H1 (cell line): ENCODE measurements around the gene CELSR1. TPM values are rescaled to one million over a fixed set of nuclear protein-coding genes. Genes with fewer than 3 reads are reported as not detected.

Experiments used
- CTCF ChIA-PET: fragments of 300-600 bp; sonication (Branson Sonifier 250); formaldehyde crosslinking; loops from one replicate; lab custom pipeline; 2021; ENCODE audit not compliant: partially characterized antibody; lab: Charles Lee
- POLR2A ChIA-PET: fragments of 300-600 bp; sonication (Branson Sonifier 250); formaldehyde crosslinking; loops from one replicate; lab custom pipeline; 2021; ENCODE audit warnings: inconsistent platforms; ENCODE audit not compliant: partially characterized antibody; lab: Charles Lee
- DNase-seq, 2 experiments: peaks; one replicate each; pipeline versions ENCODE4 v3.0.0 to v3.0.0-alpha.2; 2010 to 2022; ENCODE audit warnings: low spot score in 2 of 2, low read depth in 1 of 2, mixed read lengths in 1 of 2
- FAIRE-seq: peaks from 2 replicates; lab custom pipeline; 2011; peaks lifted over from hg19 to GRCh38; lab: Jason Lieb, UNC
- H2AFZ ChIP-seq: 2 replicates; pipeline ENCODE4 v1.8.1; 2012; ENCODE audit warnings: low read length, inconsistent platforms
- H2AK5ac ChIP-seq: 2 replicates; pipeline ENCODE4 v1.6.1; 2013; ENCODE audit warnings: low read depth, low read length
- H2BK120ac ChIP-seq: replicated peaks from 2 replicates; pipeline ENCODE3; 2013; ENCODE audit warnings: low read depth, low read length, inconsistent platforms
- H2BK12ac ChIP-seq: 2 replicates; pipeline ENCODE4 v1.6.1; 2013; ENCODE audit warnings: low read depth, low read length
- H2BK15ac ChIP-seq: 2 replicates; pipeline ENCODE4 v1.6.1; 2013; ENCODE audit warnings: low read length
- H2BK20ac ChIP-seq: 2 replicates; pipeline ENCODE4 v1.6.1; 2013; ENCODE audit warnings: low read length
- H2BK5ac ChIP-seq: 2 replicates; pipeline ENCODE4 v1.6.1; 2013; ENCODE audit warnings: low read depth, low read length
- H3K14ac ChIP-seq: 2 replicates; pipeline ENCODE4 v1.6.1; 2013; ENCODE audit warnings: inconsistent platforms; ENCODE audit not compliant: insufficient read length
- H3K18ac ChIP-seq: 2 replicates; pipeline ENCODE4 v1.6.1; 2013; ENCODE audit warnings: low read length; ENCODE audit errors: extremely low read depth
- H3K23ac ChIP-seq: 2 replicates; pipeline ENCODE4 v1.6.1; 2013; ENCODE audit warnings: inconsistent platforms; ENCODE audit not compliant: insufficient read length
- H3K23me2 ChIP-seq: 2 replicates; pipeline ENCODE4 v1.6.1; 2013; ENCODE audit warnings: low read depth, low read length
- H3K27ac ChIP-seq: 2 replicates; pipeline ENCODE4 v1.6.1; 2011; ENCODE audit warnings: low read depth, low read length, inconsistent platforms
- H3K27me3 ChIP-seq, 4 experiments: replicated peaks in 1 of 4; 1 replicate in 1 of 4; 2 replicates in 3 of 4; pipeline versions ENCODE4 v1.6.1 to v1.8.1; 2011 to 2013; ENCODE audit warnings: low read length in 3 of 4, mild to moderate bottlenecking in 3 of 4, inconsistent platforms in 2 of 4, mixed read lengths in 2 of 4, moderate library complexity in 1 of 4; ENCODE audit not compliant: control insufficient read depth in 3 of 4, insufficient read depth in 3 of 4; ENCODE audit errors: extremely low read depth in 1 of 4
- H3K36me3 ChIP-seq, 4 experiments: 2 replicates each; pipeline versions ENCODE4 v1.6.1 to v1.8.1; 2011 to 2013; ENCODE audit warnings: mild to moderate bottlenecking in 4 of 4, low read length in 3 of 4, moderate library complexity in 2 of 4, control low read depth in 1 of 4, inconsistent platforms in 1 of 4; ENCODE audit not compliant: insufficient read depth in 4 of 4, control insufficient read depth in 2 of 4
- H3K4ac ChIP-seq: replicated peaks from 2 replicates; pipeline ENCODE3; 2013; ENCODE audit warnings: low read length, low read depth, mixed read lengths, inconsistent platforms; ENCODE audit not compliant: insufficient read length
- H3K4me1 ChIP-seq, 4 experiments: replicated peaks in 1 of 4; 1 replicate in 1 of 4; 2 replicates in 3 of 4; pipeline versions ENCODE4 v1.6.1 to v1.8.1; 2011 to 2013; ENCODE audit warnings: low read length in 3 of 4, inconsistent platforms in 2 of 4, mixed read lengths in 1 of 4; ENCODE audit not compliant: insufficient read depth in 4 of 4, control insufficient read depth in 3 of 4
- H3K4me2 ChIP-seq, 2 experiments: 2 replicates each; pipeline versions ENCODE4 v1.6.1 to v1.8.1; 2011 to 2013; ENCODE audit warnings: low read depth in 2 of 2, low read length in 2 of 2, control low read depth in 1 of 2, inconsistent platforms in 1 of 2, mild to moderate bottlenecking in 1 of 2; ENCODE audit not compliant: insufficient read depth in 1 of 2
- H3K4me3 ChIP-seq, 4 experiments: fragments of 200-600, 300-600 bp in 1 of 4; sonication (generic), shearing (Covaris generic), sonication (Bioruptor Twin) in 1 of 4; 2 replicates each; pipeline versions ENCODE4 v1.5.1 to v1.8.1; 2011 to 2016; ENCODE audit warnings: low read length in 4 of 4, low read depth in 3 of 4, control low read depth in 2 of 4, inconsistent platforms in 2 of 4, mild to moderate bottlenecking in 2 of 4, mixed read lengths in 1 of 4, moderate library complexity in 1 of 4; ENCODE audit not compliant: insufficient read depth in 2 of 4; ENCODE audit errors: extremely low read depth in 1 of 4
- H3K56ac ChIP-seq: replicated peaks from 2 replicates; pipeline ENCODE3; 2013; ENCODE audit warnings: low read depth, mild to moderate bottlenecking, mixed read lengths, low read length, inconsistent platforms; ENCODE audit not compliant: insufficient read length
- H3K79me1 ChIP-seq: 2 replicates; pipeline ENCODE4 v1.6.1; 2013; ENCODE audit warnings: low read depth, low read length, control low read depth
- H3K79me2 ChIP-seq, 2 experiments: 2 replicates each; pipeline versions ENCODE4 v1.6.1 to v1.8.1; 2012 to 2013; ENCODE audit warnings: low read length in 2 of 2, mild to moderate bottlenecking in 2 of 2, inconsistent platforms in 1 of 2; ENCODE audit not compliant: insufficient read depth in 2 of 2, control insufficient read depth in 1 of 2
- H3K9ac ChIP-seq, 4 experiments: replicated peaks in 1 of 4; 1 replicate in 1 of 4; 2 replicates in 3 of 4; pipeline versions ENCODE4 v1.6.1 to v1.8.1; 2011 to 2013; ENCODE audit warnings: low read depth in 3 of 4, low read length in 3 of 4, control low read depth in 2 of 4, mild to moderate bottlenecking in 2 of 4, moderate library complexity in 2 of 4, inconsistent platforms in 1 of 4; ENCODE audit errors: extremely low read depth in 1 of 4
- H3K9me3 ChIP-seq, 2 experiments: 2 replicates each; pipeline versions ENCODE4 v1.6.1 to v1.8.1; 2012 to 2013; ENCODE audit warnings: mild to moderate bottlenecking in 2 of 2, moderate library complexity in 2 of 2, control low read depth in 1 of 2, inconsistent platforms in 1 of 2, low read depth in 1 of 2, low read length in 1 of 2, mixed read lengths in 1 of 2; ENCODE audit not compliant: insufficient read depth in 2 of 2
- H4K20me1 ChIP-seq, 2 experiments: replicated peaks in 1 of 2; 2 replicates each; pipeline versions ENCODE3 to v1.8.1; 2011 to 2013; ENCODE audit warnings: inconsistent platforms in 2 of 2, low read length in 2 of 2, mild to moderate bottlenecking in 1 of 2; ENCODE audit not compliant: insufficient read depth in 2 of 2, control insufficient read depth in 1 of 2
- H4K5ac ChIP-seq: 2 replicates; pipeline ENCODE4 v1.6.1; 2013; ENCODE audit warnings: low read length, low read depth, mixed read lengths, inconsistent platforms; ENCODE audit not compliant: insufficient read length
- H4K8ac ChIP-seq: 2 replicates; pipeline ENCODE4 v1.8.0; 2013; ENCODE audit warnings: mild to moderate bottlenecking, moderate library complexity, low read length, inconsistent platforms; ENCODE audit not compliant: insufficient read depth; ENCODE audit errors: extremely low read depth
- H4K91ac ChIP-seq: replicated peaks from 2 replicates; pipeline ENCODE3; 2013; ENCODE audit warnings: low read length, mixed read lengths, inconsistent platforms; ENCODE audit not compliant: insufficient read length
- CTCF ChIP-seq, 3 experiments: IDR thresholded peaks; 1 replicate in 2 of 3; 2 replicates in 1 of 3; pipeline versions ENCODE4 v1.5.1 to v1.6.1; 2011; ENCODE audit warnings: low read length in 3 of 3, mild to moderate bottlenecking in 3 of 3, inconsistent platforms in 2 of 3, low read depth in 1 of 3, moderate library complexity in 1 of 3; ENCODE audit not compliant: insufficient read depth in 1 of 3; ENCODE audit errors: control extremely low read depth in 1 of 3
- RAD21 ChIP-seq, 2 experiments: IDR thresholded peaks in 1 of 2; conservative IDR thresholded peaks in 1 of 2; 2 replicates each; pipeline ENCODE4 v1.6.1; 2011; ENCODE audit warnings: low read depth in 2 of 2, low read length in 2 of 2, improper control_type of control experiment in 1 of 2, inconsistent platforms in 1 of 2, mild to moderate bottlenecking in 1 of 2, moderate library complexity in 1 of 2
- SP4 ChIP-seq: IDR thresholded peaks from 2 replicates; pipeline ENCODE4 v1.6.1; 2012; ENCODE audit warnings: low read length, inconsistent platforms
- WGBS, 2 experiments: shearing (Covaris generic) in 1 of 2; methylation state at CpG; one replicate each; pipeline versions ENCODE4 v1.1.6 to v1.1.7; 2013 to 2015; ENCODE audit warnings: low lambda C conversion rate in 2 of 2, mixed read lengths in 2 of 2, inconsistent platforms in 1 of 2, low coverage in 1 of 2, missing lambda C conversion rate in 1 of 2; ENCODE audit not compliant: insufficient replicate concordance in 2 of 2, insufficient coverage in 1 of 2, insufficient read length in 1 of 2; ENCODE audit errors: extremely low coverage in 1 of 2, missing lambda C conversion rate in 1 of 2; 5-methylcytosine and 5-hydroxymethylcytosine counted together
- polyA plus RNA-seq, 7 experiments: library from polyadenylated mRNA; depleted of rRNA in 3 of 7; stranded (reverse) in 5 of 7; unstranded in 2 of 7; fragments of >200 nt in 5 of 7; fragments of 200-250 nt in 2 of 7; gene quantifications; 1 replicate in 5 of 7; 2 replicates in 1 of 7; 4 replicates in 1 of 7; pipeline versions ENCODE4 v1.2.1 to v1.2.3, GENCODE V29; 2011 to 2013; ENCODE audit warnings: missing spikeins in 2 of 7, mixed read lengths in 2 of 7
- total RNA-seq: library from RNA; stranded (reverse); fragmentation: NEBNext Ultra II Directional; extraction: Animal tissue kit (Norgen Biotek cat#: 25700); gene quantifications from 2 replicates; pipeline ENCODE4 v1.2.1, GENCODE V29; 2021

CELSR1 gene
- total and polyA plus RNA-seq, 2 of the 8 experiments (the other 6 are each of a cell fraction or from before 2014, with no cell fraction given) = 9.0 to 12.4 TPM

GRCh38 chr22:46444390-46444854 lies 93.0 kb downstream of the CELSR1 start:
- no peak overlapping the region for H2BK15ac ChIP-seq
- TF ChIP-seq RAD21 (IDR thresholded peaks at IDR 0.05 in 1 of 2, conservative IDR thresholded peaks at IDR 0.05 in 1 of 2; ENCODE audit: low read depth in 2 of 2, low read length in 2 of 2) = peak; percentile 23 to 46
- TF ChIP-seq SP4 = no peak
- TF ChIP-seq CTCF (IDR thresholded peaks at IDR 0.05; ENCODE audit: control extremely low read depth in 1 of 3, insufficient read depth in 1 of 3, low read depth in 1 of 3, low read length in 3 of 3) = peak in 2 of 3 experiments; percentile 28 to 34; a peak in 3 of 4 replicates
- H3K9ac ChIP-seq = no peak overlapping the region
- ChIA-PET POLR2A (interaction anchor here (1.0 to 1.2 kb wide), 2 partner anchors 26 to 67 kb away, joined by 3 to 4 read pairs; no protein-coding TSS in a partner anchor), CTCF (interaction anchor here (0.6 to 2.0 kb wide), 11 partner anchors 16 to 97 kb away, joined by 3 to 6 read pairs (median 4); no protein-coding TSS in a partner anchor)
- 87% methylated on average over 10 of the region's 10 CpGs; no CpG with 5 or more reads in 1 of the 2 experiments for WGBS, 2 experiments
- H3K14ac ChIP-seq = no peak overlapping the region
- FAIRE-seq (no peak), DNase-seq (no peak)
- no peaks in the 10 kb centered on the region for H3K79me1 ChIP-seq
- no peak overlapping the region for H3K56ac ChIP-seq
- H3K4me3 ChIP-seq = no peak overlapping the region
- no peak overlapping the region for H3K4ac ChIP-seq
- H3K79me2 ChIP-seq = no peaks in the 10 kb centered on the region
- H3K4me2 ChIP-seq = no peak overlapping the region
- no peak overlapping the region; the same call in 1 of the 2 replicates for H3K18ac ChIP-seq
- H4K5ac ChIP-seq = no peak overlapping the region
- H3K9me3 ChIP-seq = no peaks in the 10 kb centered on the region
- H4K8ac ChIP-seq = peak overlapping the region; percentile 7; the same call in 1 of the 2 replicates
- H4K20me1 ChIP-seq = peaks cover 0 to 5% of the 10 kb centered on the region in 2 experiments
- H3K27ac ChIP-seq = no peak overlapping the region
- no peak overlapping the region for H2BK12ac ChIP-seq
- no peak overlapping the region for H2BK20ac ChIP-seq
- H3K23me2 ChIP-seq = peaks cover 6% of the 10 kb centered on the region; the same call in 1 of the 2 replicates
- peak overlapping the region; percentile 47 for H2BK120ac ChIP-seq
- H3K4me1 ChIP-seq = peaks cover 2 to 17% (median 14%) of the 10 kb centered on the region in 4 experiments
- H4K91ac ChIP-seq = no peak overlapping the region
- H2AK5ac ChIP-seq = peak overlapping the region; percentile 15; the same call in 1 of the 2 replicates
- no peaks in the 10 kb centered on the region for H3K36me3 ChIP-seq
- no peak overlapping the region for H2AFZ ChIP-seq
- H3K27me3 ChIP-seq = no peaks in the 10 kb centered on the region
- H3K23ac ChIP-seq = no peak overlapping the region
- no peak overlapping the region for H2BK5ac ChIP-seq
